Measurements from ENCODE around the gene DOK5.
"Not testable (repeated sequence)": the region's sequence is repeated elsewhere in the genome, so short reads cannot be mapped to it uniquely, and the experiment has no call there.

The DOK5 gene

GRCh38 chr20:54475334-54476168 lies at the start of gene DOK5:
TSS of gene DOK5 (plus strand) at chr20:54475593. CDS start at chr20:54475947, 354 bp downstream.
- DNase-seq: no peak

GRCh38 chr20:54429364-54429763 lies 46.0 kb upstream of the DOK5 start:
- DNase-seq: no peak

GRCh38 chr20:54431156-54431944 lies 44.0 kb upstream of the DOK5 start:
- DNase-seq: no peak

GRCh38 chr20:54432966-54433365 lies 42.4 kb upstream of the DOK5 start:
- no peak for DNase-seq

GRCh38 chr20:54433636-54434035 lies 41.8 kb upstream of the DOK5 start:
- DNase-seq: no peak

GRCh38 chr20:54434196-54434595 lies 41.2 kb upstream of the DOK5 start:
- no peak for DNase-seq

- DNase-seq: no peak
Measured at GRCh38 chr20:54435015-54435414, 40.4 kb upstream of the DOK5 start.

GRCh38 chr20:54436410-54436809 lies 39.0 kb upstream of the DOK5 start:
- DNase-seq: not testable (repeated sequence)

GRCh38 chr20:54438166-54438565 lies 37.2 kb upstream of the DOK5 start:
- no peak for DNase-seq

- no peak for DNase-seq
Measured at GRCh38 chr20:54450207-54450606, 25.2 kb upstream of the DOK5 start.

- DNase-seq: no peak
Measured at GRCh38 chr20:54451171-54451570, 24.2 kb upstream of the DOK5 start.

- no peak for DNase-seq
Measured at GRCh38 chr20:54452277-54452676, 23.1 kb upstream of the DOK5 start.

- no peak for DNase-seq
Measured at GRCh38 chr20:54454982-54455381, 20.4 kb upstream of the DOK5 start.

- DNase-seq: no peak
Measured at GRCh38 chr20:54456423-54456822, 19.0 kb upstream of the DOK5 start.

GRCh38 chr20:54456961-54457360 lies 18.4 kb upstream of the DOK5 start:
- no peak for DNase-seq

GRCh38 chr20:54458219-54458618 lies 17.2 kb upstream of the DOK5 start:
- DNase-seq: no peak

GRCh38 chr20:54459279-54459678 lies 16.1 kb upstream of the DOK5 start:
- no peak for DNase-seq

- DNase-seq: no peak
Measured at GRCh38 chr20:54464003-54464402, 11.4 kb upstream of the DOK5 start.

GRCh38 chr20:54466127-54466526 lies 9.3 kb upstream of the DOK5 start:
- no peak for DNase-seq

- DNase-seq: no peak
Measured at GRCh38 chr20:54467622-54468021, 7.8 kb upstream of the DOK5 start.

- DNase-seq: no peak
Measured at GRCh38 chr20:54468082-54468481, 7.3 kb upstream of the DOK5 start.

GRCh38 chr20:54469293-54469692 lies 6.1 kb upstream of the DOK5 start:
- DNase-seq: no peak

GRCh38 chr20:54469952-54470351 lies 5.4 kb upstream of the DOK5 start:
- no peak for DNase-seq

- DNase-seq: no peak
Measured at GRCh38 chr20:54470697-54471096, 4.7 kb upstream of the DOK5 start.

Data from cortex of kidney (tissue), 1 donor.